Left ventricle myocardium superior (tissue), 1 donor: ENCODE measurements around the gene LRSAM1. TPM values are rescaled to one million over a fixed set of nuclear protein-coding genes. Genes with fewer than 3 reads are reported as not detected.

Experiments used
- ATAC-seq: fragments of 200-7000 bp; cut with Tn5 transposase; one replicate; pipeline ENCODE4 v1.9.1; 2020; ENCODE audit warnings: mild to moderate bottlenecking, moderate library complexity
- DNase-seq: peaks from one replicate; pipeline ENCODE4 v3.0.0-alpha.2; 2020
- intact Hi-C: fragments of 100-400 bp; cut with micrococcal nuclease; formaldehyde crosslinking; loops from one replicate; pipeline ENCODE4 v1.11.0; 2022
- total RNA-seq: library from RNA; stranded (reverse); fragmentation: NEBNext Ultra II Directional; extraction: Animal tissue kit (Norgen Biotek cat#: 25700); gene quantifications from one replicate; pipeline ENCODE4 v1.2.1, GENCODE V29; 2021
- donor health status: DM: no; HTN: yes; CAD: no; lungs with severe emphysema.

Gene LRSAM1
- total RNA-seq, 1 donor from 2014 or later, result 52.0 TPM

GRCh38 chr9:127506814-127507750, 55.8 kb downstream of the LRSAM1 start:
- ATAC-seq, result no peak
- intact Hi-C loops, result no loop called here
- no peak for DNase-seq

- intact Hi-C loops, result no loop called here
- DNase-seq (no peak), ATAC-seq (no peak)
These were observed 56.7 kb downstream of the LRSAM1 start for GRCh38 chr9:127507751-127508648.

DNA sequence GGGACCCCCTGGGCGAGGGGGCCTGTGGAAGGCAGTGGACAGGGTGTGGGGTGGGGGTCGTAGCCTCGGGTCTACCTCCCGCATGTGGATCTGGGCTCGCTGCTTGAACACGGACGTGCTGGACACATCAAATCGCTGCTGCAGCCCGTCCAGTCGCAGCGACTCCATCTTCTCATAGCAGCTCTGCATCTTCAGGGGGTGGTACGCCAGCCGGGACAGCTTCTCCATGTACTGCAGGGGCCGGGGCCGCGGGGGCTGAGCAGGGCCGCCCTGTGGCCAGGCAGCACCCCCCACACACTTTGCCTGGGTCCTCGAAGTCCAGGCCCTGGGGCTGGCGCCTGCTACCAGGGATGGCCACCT, 57.6 kb downstream of the LRSAM1 start:
- intact Hi-C loops, result no loop called here
- no peak for DNase-seq
- ATAC-seq, result no peak

DNA sequence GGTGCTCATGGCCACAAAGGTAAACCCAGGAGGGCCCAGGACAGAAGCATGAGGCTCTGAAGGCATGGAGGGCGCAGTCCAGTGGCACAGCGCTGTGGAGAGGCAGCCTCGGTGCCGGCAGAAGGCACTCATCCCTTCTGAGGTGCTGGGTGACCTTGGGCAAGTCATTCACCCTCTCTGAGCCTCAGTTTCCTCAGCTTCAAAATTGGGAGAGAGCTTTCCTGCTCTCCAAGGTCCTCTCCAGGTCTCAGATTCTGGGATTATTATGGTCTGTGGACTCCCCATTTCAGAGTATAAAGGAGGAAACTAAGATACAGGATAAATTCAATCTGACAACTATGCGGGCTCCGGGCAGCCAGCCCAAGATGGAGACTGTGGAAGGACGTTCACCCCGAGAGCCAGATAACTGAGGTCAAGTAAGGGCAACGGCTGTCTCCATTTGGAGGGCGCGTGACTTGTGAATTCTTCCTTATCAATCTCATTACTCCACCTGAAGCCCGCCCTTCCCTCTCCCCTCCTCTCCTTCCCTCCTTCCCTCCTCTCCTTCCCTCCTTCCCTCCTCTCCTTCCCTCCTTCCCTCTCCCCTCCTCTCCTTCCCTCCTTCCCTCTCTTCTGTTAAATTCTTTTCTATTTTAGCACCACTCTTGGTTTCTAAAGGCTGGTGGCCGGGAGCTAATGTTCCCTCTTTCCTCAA, 58.1 kb downstream of the LRSAM1 start:
- ATAC-seq (peak; percentile 47), DNase-seq (peak; percentile 71)
- intact Hi-C loops, result no loop called here

DNA sequence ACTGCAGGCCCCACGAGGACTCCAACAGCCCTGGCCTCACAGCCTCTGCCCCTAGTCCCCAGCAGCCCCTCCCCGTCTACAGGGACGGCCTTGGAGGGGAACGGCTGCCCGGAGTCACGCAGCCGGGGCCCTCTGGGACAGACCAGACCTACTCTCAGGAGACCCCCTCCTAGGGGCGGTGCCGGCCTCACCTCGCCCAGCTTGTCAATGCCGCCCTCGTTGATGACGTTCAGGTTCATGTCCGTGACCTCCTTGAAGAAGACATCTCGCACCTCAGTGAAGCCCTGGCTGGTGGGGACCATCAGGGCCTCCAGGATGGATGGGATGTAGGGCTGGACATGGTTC, 58.6 kb downstream of the LRSAM1 start:
- ATAC-seq, result peak; percentile 45
- intact Hi-C loops, result no loop called here
- peak; percentile 57 for DNase-seq

GRCh38 chr9:127514468-127514867, 63.2 kb downstream of the LRSAM1 start:
- DNase-seq (no peak), ATAC-seq (no peak)
- intact Hi-C loops, result no loop called here

- DNase-seq (no peak), ATAC-seq (no peak)
- intact Hi-C loops, result no loop called here
These were observed 65.7 kb downstream of the LRSAM1 start for GRCh38 chr9:127516835-127517607.

GRCh38 chr9:127517620-127518019, 66.3 kb downstream of the LRSAM1 start:
- DNase-seq, result no peak
- intact Hi-C loops, result no loop called here
- no peak for ATAC-seq

DNA sequence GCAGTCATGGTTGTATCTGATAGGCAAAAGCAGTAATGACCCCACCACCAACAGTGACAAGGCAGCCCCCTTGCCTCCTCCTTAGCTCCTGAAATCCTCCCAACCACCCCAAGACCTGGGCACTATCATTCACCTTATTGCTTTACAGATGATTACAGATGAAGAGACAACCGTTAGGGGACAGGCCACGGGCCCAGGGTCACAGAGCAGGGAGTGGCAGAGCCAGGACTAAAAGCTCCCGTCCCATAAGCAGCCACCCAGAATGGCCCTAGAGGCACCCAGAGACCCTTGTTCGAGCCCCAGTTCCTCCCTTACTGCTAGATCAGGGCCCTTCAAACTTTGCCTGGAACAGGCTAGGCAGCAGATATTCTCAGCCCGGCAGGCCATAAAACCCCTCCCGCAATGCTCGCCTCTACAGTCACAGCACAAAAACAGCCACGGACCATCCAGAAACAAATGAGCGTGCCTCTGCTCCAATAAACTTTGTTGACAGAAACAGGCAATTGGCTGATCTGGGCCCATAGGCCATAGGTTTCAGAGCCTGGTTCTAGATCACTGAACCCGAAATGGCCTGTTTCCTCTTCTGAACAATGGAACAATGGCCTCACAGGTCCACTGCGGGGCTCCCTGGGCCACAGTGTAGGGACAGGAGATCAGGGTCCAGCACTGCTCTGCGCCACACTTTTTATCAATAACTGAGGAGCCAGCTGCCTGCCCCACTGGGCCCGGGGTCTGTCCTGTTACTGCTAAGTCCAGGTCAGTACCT, 67.0 kb downstream of the LRSAM1 start:
- DNase-seq (no peak), ATAC-seq (no peak)
- intact Hi-C loops, result no loop called here

GRCh38 chr9:127519301-127520166, 68.2 kb downstream of the LRSAM1 start:
- intact Hi-C loops, result no loop called here
- ATAC-seq (peak; percentile 7), DNase-seq (no peak)

- intact Hi-C loops, result no loop called here
- DNase-seq (peak; percentile 55), ATAC-seq (peak; percentile 51)
These were observed 69.9 kb downstream of the LRSAM1 start for GRCh38 chr9:127520941-127521918.

GRCh38 chr9:127521919-127522304, 70.6 kb downstream of the LRSAM1 start:
- intact Hi-C loops, result no loop called here
- peak; percentile 65 for DNase-seq
- ATAC-seq, result peak; percentile 47

GRCh38 chr9:127522727-127523126, 71.4 kb downstream of the LRSAM1 start:
- intact Hi-C loops, result no loop called here
- ATAC-seq, result no peak
- no peak for DNase-seq

DNA sequence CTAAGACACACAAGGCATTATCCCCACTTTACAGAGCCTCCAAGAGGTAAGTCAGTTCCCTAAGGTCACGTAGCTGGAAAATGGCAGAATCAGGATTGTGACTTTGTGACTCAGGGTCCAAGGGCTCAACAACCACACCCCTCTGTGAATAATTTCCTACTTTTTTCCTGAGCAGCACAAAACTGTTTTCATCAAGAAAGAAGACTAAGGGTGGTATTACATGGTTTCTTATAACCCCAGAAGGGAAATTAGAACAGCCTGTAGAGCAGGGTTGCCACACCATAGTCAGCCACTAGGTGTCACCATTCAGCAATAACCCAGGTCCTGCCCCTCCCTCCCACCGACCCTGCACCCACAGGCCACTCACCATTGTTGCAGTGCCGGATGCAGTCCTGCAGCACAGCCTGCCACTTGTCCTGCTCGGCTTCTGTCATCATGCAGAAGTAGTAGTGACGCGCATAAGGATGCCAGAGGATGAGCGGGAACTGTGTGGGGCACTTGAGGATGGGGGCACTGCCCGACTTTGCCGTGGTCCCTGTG, 72.1 kb downstream of the LRSAM1 start:
- DNase-seq (no peak), ATAC-seq (no peak)
- intact Hi-C loops, result no loop called here

DNA sequence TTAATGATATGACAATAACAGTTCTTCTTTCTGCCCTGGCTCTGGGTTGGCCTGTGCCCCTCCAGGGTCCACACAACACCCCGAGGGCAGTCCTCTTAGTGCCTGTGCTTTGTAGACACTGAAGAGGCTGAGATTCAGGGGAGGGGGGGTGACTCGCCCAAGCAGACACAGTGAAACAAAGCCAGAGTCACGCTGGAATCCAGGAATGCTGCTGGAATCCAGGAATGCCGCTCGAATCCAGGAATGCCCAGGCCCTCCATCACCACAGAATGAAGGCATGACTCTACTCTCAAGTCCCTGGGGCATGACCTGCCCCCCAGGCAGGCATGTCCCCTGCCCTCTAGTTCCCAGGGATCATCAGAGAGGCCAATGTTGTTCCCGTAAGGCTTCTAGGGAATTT, 73.1 kb downstream of the LRSAM1 start:
- intact Hi-C loops, result no loop called here
- DNase-seq, result no peak
- ATAC-seq, result no peak
